WTC11 (cell line): ENCODE measurements around the gene AFF3.

Experiments
- CBFB ChIP-seq: sonication (generic); formaldehyde crosslinking; IDR thresholded peaks from 2 replicates; pipeline ENCODE4 v1.8.1; 2022; ENCODE audit warnings: mild to moderate bottlenecking, low read depth, missing genetic modification reagents
- ETV6 ChIP-seq: sonication (generic); formaldehyde crosslinking; IDR thresholded peaks from 2 replicates; pipeline ENCODE4 v1.8.1; 2022; ENCODE audit warnings: mild to moderate bottlenecking, missing genetic modification reagents
- IRF2 ChIP-seq: sonication (generic); formaldehyde crosslinking; IDR thresholded peaks from 2 replicates; pipeline ENCODE4 v1.8.0; 2022; ENCODE audit warnings: low read depth, missing genetic modification reagents, borderline replicate concordance
- KAT7 ChIP-seq: sonication (generic); formaldehyde crosslinking; IDR thresholded peaks from 2 replicates; pipeline ENCODE4 v1.8.1; 2023; ENCODE audit warnings: missing genetic modification reagents, mild to moderate bottlenecking, borderline replicate concordance
- SMAD3 ChIP-seq: sonication (generic); formaldehyde crosslinking; IDR thresholded peaks from 2 replicates; pipeline ENCODE4 v1.8.0; 2022; ENCODE audit warnings: missing genetic modification reagents, mild to moderate bottlenecking, borderline replicate concordance
- TP53 ChIP-seq: sonication (generic); formaldehyde crosslinking; IDR thresholded peaks from 2 replicates; pipeline ENCODE4 v1.8.1; 2023; ENCODE audit warnings: mild to moderate bottlenecking, missing genetic modification reagents
- ZNF263 ChIP-seq: sonication (generic); formaldehyde crosslinking; IDR thresholded peaks from 2 replicates; pipeline ENCODE4 v1.8.1; 2022; ENCODE audit warnings: low read depth, mild to moderate bottlenecking, moderate library complexity, missing genetic modification reagents
- ZNF671 ChIP-seq: fragments of 250-450 bp; sonication (Bioruptor Pico); IDR thresholded peaks from 2 replicates; pipeline ENCODE4 v1.8.0; 2021; ENCODE audit warnings: mild to moderate bottlenecking
- TF ChIP-seq, protein P1 (sequence below): sonication (generic); formaldehyde crosslinking; IDR thresholded peaks from 2 replicates; pipeline ENCODE4 v1.8.0; 2022; ENCODE audit warnings: mild to moderate bottlenecking, missing genetic modification reagents
- TF ChIP-seq, protein P2 (sequence below): sonication (generic); formaldehyde crosslinking; IDR thresholded peaks from 2 replicates; pipeline ENCODE4 v1.8.1; 2023; ENCODE audit warnings: mild to moderate bottlenecking, missing genetic modification reagents, moderate library complexity
- TF ChIP-seq, protein P3 (sequence below): fragments of 200-600 bp; IDR thresholded peaks from 2 replicates; pipeline ENCODE4 v1.8.0; 2022; ENCODE audit warnings: antibody characterized with exemption
- TF ChIP-seq, protein P4 (sequence below): sonication (generic); formaldehyde crosslinking; IDR thresholded peaks from 2 replicates; pipeline ENCODE4 v1.8.0; 2023; ENCODE audit warnings: missing genetic modification reagents
- TF ChIP-seq, protein P5 (sequence below): fragments of 250-450 bp; sonication (Bioruptor Pico); IDR thresholded peaks from 2 replicates; pipeline ENCODE4 v1.9.0; 2021; ENCODE audit warnings: mild to moderate bottlenecking
- TF ChIP-seq, protein P6 (sequence below): sonication (generic); formaldehyde crosslinking; IDR thresholded peaks from 2 replicates; pipeline ENCODE4 v1.8.1; 2022; ENCODE audit warnings: low read depth, missing genetic modification reagents, borderline replicate concordance

DNA sequence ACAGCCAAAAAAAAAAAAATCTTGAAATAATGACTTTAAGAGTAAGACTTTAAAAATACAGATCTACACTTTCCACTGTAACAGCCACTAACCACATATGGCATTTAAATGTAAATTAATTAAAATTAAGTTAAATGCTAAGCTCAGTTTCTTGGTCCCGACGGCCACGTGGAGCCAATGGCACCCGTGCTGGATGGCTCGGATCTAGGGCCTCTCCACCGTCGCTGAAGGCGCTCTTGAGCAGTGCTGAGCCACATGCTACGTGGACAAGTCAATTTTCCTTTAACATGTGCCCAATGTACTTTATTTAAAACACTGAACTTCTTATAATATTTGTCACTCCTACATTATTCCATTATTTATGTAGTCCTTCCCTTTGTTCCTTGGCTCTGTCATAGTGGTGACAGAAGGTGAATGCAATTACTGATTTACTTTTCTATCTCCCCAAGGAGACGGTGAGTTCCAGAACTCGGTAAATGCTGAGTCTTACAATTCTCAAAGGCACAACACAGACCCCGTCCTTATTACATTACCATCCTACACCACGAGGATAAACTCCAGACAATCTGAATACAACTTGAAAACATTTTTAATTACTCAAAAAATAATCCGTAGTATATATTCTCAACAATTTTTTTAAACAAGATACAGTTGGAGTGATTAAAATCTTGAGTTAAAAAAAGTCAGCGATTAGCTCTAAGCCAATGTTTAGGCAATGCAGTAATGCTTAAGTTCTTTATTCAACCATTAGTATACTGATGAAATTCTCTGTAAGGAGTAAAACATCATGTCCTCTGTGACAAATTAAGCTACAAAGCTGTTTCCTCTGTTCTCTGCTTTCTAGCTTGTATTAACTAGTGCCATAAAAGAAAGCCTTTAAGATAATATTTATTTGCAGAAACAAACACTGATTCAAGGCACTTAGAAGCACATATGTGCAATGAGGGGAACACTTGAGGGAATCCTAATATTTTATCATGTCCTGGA is 95.1 kb downstream of the AFF3 start:
- TF ChIP-seq, protein P1, sequence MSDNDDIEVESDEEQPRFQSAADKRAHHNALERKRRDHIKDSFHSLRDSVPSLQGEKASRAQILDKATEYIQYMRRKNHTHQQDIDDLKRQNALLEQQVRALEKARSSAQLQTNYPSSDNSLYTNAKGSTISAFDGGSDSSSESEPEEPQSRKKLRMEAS = no peak
- TF ChIP-seq, protein P2, sequence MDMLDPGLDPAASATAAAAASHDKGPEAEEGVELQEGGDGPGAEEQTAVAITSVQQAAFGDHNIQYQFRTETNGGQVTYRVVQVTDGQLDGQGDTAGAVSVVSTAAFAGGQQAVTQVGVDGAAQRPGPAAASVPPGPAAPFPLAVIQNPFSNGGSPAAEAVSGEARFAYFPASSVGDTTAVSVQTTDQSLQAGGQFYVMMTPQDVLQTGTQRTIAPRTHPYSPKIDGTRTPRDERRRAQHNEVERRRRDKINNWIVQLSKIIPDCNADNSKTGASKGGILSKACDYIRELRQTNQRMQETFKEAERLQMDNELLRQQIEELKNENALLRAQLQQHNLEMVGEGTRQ = no peak
- TF ChIP-seq, protein P3, sequence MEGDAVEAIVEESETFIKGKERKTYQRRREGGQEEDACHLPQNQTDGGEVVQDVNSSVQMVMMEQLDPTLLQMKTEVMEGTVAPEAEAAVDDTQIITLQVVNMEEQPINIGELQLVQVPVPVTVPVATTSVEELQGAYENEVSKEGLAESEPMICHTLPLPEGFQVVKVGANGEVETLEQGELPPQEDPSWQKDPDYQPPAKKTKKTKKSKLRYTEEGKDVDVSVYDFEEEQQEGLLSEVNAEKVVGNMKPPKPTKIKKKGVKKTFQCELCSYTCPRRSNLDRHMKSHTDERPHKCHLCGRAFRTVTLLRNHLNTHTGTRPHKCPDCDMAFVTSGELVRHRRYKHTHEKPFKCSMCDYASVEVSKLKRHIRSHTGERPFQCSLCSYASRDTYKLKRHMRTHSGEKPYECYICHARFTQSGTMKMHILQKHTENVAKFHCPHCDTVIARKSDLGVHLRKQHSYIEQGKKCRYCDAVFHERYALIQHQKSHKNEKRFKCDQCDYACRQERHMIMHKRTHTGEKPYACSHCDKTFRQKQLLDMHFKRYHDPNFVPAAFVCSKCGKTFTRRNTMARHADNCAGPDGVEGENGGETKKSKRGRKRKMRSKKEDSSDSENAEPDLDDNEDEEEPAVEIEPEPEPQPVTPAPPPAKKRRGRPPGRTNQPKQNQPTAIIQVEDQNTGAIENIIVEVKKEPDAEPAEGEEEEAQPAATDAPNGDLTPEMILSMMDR = no peak
- TF ChIP-seq ZNF263 (CRISPR knock-in tag) (no peak), KAT7 (no peak), TP53 (no peak), SMAD3 (CRISPR knock-in tag) (no peak), ZNF671 (CRISPR knock-in tag) (no peak), CBFB (CRISPR knock-in tag) (no peak), ETV6 (CRISPR knock-in tag) (no peak), IRF2 (no peak)
- TF ChIP-seq, protein P4, sequence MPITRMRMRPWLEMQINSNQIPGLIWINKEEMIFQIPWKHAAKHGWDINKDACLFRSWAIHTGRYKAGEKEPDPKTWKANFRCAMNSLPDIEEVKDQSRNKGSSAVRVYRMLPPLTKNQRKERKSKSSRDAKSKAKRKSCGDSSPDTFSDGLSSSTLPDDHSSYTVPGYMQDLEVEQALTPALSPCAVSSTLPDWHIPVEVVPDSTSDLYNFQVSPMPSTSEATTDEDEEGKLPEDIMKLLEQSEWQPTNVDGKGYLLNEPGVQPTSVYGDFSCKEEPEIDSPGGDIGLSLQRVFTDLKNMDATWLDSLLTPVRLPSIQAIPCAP (CRISPR knock-in tag) = no peak
- TF ChIP-seq, protein P5, sequence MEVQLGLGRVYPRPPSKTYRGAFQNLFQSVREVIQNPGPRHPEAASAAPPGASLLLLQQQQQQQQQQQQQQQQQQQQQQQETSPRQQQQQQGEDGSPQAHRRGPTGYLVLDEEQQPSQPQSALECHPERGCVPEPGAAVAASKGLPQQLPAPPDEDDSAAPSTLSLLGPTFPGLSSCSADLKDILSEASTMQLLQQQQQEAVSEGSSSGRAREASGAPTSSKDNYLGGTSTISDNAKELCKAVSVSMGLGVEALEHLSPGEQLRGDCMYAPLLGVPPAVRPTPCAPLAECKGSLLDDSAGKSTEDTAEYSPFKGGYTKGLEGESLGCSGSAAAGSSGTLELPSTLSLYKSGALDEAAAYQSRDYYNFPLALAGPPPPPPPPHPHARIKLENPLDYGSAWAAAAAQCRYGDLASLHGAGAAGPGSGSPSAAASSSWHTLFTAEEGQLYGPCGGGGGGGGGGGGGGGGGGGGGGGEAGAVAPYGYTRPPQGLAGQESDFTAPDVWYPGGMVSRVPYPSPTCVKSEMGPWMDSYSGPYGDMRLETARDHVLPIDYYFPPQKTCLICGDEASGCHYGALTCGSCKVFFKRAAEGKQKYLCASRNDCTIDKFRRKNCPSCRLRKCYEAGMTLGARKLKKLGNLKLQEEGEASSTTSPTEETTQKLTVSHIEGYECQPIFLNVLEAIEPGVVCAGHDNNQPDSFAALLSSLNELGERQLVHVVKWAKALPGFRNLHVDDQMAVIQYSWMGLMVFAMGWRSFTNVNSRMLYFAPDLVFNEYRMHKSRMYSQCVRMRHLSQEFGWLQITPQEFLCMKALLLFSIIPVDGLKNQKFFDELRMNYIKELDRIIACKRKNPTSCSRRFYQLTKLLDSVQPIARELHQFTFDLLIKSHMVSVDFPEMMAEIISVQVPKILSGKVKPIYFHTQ (CRISPR knock-in tag) = no peak
- TF ChIP-seq, protein P6, sequence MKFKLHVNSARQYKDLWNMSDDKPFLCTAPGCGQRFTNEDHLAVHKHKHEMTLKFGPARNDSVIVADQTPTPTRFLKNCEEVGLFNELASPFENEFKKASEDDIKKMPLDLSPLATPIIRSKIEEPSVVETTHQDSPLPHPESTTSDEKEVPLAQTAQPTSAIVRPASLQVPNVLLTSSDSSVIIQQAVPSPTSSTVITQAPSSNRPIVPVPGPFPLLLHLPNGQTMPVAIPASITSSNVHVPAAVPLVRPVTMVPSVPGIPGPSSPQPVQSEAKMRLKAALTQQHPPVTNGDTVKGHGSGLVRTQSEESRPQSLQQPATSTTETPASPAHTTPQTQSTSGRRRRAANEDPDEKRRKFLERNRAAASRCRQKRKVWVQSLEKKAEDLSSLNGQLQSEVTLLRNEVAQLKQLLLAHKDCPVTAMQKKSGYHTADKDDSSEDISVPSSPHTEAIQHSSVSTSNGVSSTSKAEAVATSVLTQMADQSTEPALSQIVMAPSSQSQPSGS (CRISPR knock-in tag) = no peak
